Thyroid gland (tissue), 4 donors: ENCODE results near the gene SLC5A12.

Experiments
- POLR2A ChIP-seq, 2 donors: fragments of 450-650 bp; IDR thresholded peaks; one replicate each; pipeline ENCODE4 v1.6.1; 2017; ENCODE audit warnings: antibody characterized with exemption in 2 of 2, mild to moderate bottlenecking in 2 of 2, moderate library complexity in 1 of 2
- TF ChIP-seq, protein P1 (sequence below), 6 experiments: fragments of 200-600 bp in 3 of 6; fragments of 450-650 bp in 3 of 6; sonication (generic) in 3 of 6; IDR thresholded peaks; one replicate each; pipeline ENCODE4 v1.5.1; 2016 to 2019; ENCODE audit warnings: antibody characterized with exemption in 6 of 6, mild to moderate bottlenecking in 2 of 6, inconsistent platforms in 1 of 6, moderate library complexity in 1 of 6

DNA sequence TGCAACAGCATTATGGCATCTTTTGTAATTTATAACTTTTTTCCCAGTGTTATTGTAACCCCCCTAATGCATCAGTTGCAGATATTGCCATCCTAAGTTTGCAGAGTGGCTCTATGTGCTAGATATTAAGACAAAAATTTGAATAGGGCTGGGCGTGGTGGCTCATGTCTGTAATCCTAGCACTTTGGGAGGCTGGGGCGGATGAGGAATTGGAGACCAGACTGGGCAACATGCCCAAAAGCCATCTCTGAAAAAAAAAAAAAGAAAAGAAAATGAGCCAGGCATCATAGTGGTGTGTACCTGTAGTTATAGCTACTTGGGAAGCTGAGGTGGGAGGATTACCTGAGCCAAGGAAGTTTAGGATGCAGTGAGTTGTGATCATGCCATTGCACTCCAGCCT is 99.7 kb downstream of the SLC5A12 start:
- TF ChIP-seq, protein P1, sequence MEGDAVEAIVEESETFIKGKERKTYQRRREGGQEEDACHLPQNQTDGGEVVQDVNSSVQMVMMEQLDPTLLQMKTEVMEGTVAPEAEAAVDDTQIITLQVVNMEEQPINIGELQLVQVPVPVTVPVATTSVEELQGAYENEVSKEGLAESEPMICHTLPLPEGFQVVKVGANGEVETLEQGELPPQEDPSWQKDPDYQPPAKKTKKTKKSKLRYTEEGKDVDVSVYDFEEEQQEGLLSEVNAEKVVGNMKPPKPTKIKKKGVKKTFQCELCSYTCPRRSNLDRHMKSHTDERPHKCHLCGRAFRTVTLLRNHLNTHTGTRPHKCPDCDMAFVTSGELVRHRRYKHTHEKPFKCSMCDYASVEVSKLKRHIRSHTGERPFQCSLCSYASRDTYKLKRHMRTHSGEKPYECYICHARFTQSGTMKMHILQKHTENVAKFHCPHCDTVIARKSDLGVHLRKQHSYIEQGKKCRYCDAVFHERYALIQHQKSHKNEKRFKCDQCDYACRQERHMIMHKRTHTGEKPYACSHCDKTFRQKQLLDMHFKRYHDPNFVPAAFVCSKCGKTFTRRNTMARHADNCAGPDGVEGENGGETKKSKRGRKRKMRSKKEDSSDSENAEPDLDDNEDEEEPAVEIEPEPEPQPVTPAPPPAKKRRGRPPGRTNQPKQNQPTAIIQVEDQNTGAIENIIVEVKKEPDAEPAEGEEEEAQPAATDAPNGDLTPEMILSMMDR (IDR thresholded peaks at IDR 0.05), result no peak
- no peak for TF ChIP-seq POLR2A (IDR thresholded peaks at IDR 0.05)
